Measurements from ENCODE around the gene CENPV. TPM values are rescaled to one million over a fixed set of nuclear protein-coding genes. Genes with fewer than 3 reads are reported as not detected.

CENPV gene
- total RNA-seq, 4 donors from 2014 or later: 27.0 to 156 (median 57.1) TPM

DNA sequence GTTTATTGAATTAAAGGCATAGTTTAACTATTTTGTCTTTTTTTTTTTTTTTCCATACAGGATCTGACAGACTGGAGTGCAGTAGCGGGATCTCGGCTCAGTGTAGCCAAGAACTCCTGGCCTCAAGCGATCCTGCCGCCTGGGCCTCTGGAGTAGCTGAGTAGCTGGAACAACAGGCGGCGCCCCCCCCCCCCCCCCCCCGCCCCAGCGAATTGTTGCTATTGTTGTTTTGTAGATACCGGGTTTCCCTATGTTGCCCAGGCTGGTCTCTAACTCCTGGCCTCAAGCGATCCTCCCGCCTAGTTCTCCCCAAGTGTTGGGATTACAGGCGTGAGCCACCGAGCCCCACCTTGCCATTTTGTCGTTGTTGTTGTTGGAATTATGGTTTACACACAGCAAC is 1.3 kb upstream of the CENPV start:
- intact Hi-C loops (cut with DNase I; ENCODE audit: low total_unique reads): no loop called here
- in situ Hi-C loops (cut with MboI; ENCODE audit: low pct_ligation_motif_present in 1 of 4, low pct_unique_long_range_greater_than_20kb in 1 of 4, low sequenced_read_pairs in 3 of 4): loop anchor here in 2 of 4 donors (25.0 kb wide), 1 partner anchor 158 kb away; no protein-coding TSS in a partner anchor
- 93 to 96% methylated on average over 3 to 14 of the region's 14 CpGs for WGBS, 2 donors (ENCODE audit: low coverage in 1 of 2)

GRCh38 chr17:16352667-16353316 is 477 bp downstream of the CENPV start:
- WGBS, 2 donors (ENCODE audit: low coverage in 1 of 2): 0% methylated on average over 39 of the region's 75 CpGs; no CpG with 5 or more reads in 1 of the 2 donors
- in situ Hi-C loops (cut with MboI; ENCODE audit: low pct_ligation_motif_present in 1 of 4, low pct_unique_long_range_greater_than_20kb in 1 of 4, low sequenced_read_pairs in 3 of 4): loop anchor here in 2 of 4 donors (25.0 kb wide), 1 partner anchor 160 kb away; no protein-coding TSS in a partner anchor
- peaks cover 11% of the 10 kb centered on the region for H3K27me3 ChIP-seq
- H3K4me1 ChIP-seq: peaks cover 0 to 18% (median 14%) of the 10 kb centered on the region in 4 donors
- intact Hi-C loops (cut with DNase I; ENCODE audit: low total_unique reads): no loop called here
- H3K4me3 ChIP-seq: peak overlapping the region; percentile 59 to 86 (median 74)
- H3K9me3 ChIP-seq: no peaks in the 10 kb centered on the region
- H3K36me3 ChIP-seq: no peaks in the 10 kb centered on the region
- H3K27ac ChIP-seq: peak overlapping the region; percentile 76 to 91 (median 86)
- DNase-seq: peak; percentile 56
- no peak for TF ChIP-seq EP300 (IDR thresholded peaks at IDR 0.05; ENCODE audit: low read depth)
- TF ChIP-seq POLR2A (IDR thresholded peaks at IDR 0.05): no peak
- TF ChIP-seq, protein P1, sequence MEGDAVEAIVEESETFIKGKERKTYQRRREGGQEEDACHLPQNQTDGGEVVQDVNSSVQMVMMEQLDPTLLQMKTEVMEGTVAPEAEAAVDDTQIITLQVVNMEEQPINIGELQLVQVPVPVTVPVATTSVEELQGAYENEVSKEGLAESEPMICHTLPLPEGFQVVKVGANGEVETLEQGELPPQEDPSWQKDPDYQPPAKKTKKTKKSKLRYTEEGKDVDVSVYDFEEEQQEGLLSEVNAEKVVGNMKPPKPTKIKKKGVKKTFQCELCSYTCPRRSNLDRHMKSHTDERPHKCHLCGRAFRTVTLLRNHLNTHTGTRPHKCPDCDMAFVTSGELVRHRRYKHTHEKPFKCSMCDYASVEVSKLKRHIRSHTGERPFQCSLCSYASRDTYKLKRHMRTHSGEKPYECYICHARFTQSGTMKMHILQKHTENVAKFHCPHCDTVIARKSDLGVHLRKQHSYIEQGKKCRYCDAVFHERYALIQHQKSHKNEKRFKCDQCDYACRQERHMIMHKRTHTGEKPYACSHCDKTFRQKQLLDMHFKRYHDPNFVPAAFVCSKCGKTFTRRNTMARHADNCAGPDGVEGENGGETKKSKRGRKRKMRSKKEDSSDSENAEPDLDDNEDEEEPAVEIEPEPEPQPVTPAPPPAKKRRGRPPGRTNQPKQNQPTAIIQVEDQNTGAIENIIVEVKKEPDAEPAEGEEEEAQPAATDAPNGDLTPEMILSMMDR (IDR thresholded peaks at IDR 0.05): no peak

More for the DNA sequence above, 1.3 kb upstream of the CENPV start:
- H3K27ac ChIP-seq: no peak overlapping the region
- peaks cover 0 to 18% (median 14%) of the 10 kb centered on the region in 4 donors for H3K4me1 ChIP-seq
- H3K4me3 ChIP-seq: no peak overlapping the region
- peaks cover 11% of the 10 kb centered on the region for H3K27me3 ChIP-seq
- no peaks in the 10 kb centered on the region for H3K36me3 ChIP-seq
- DNase-seq: no peak
- TF ChIP-seq POLR2AphosphoS5 (IDR thresholded peaks at IDR 0.05): no peak
- TF ChIP-seq EP300 (IDR thresholded peaks at IDR 0.05; ENCODE audit: low read depth): no peak
- H3K9me3 ChIP-seq: no peaks in the 10 kb centered on the region

GRCh38 chr17:16352303-16352666 is 984 bp downstream of the CENPV start:
- in situ Hi-C loops (cut with MboI; ENCODE audit: low pct_ligation_motif_present in 1 of 4, low pct_unique_long_range_greater_than_20kb in 1 of 4, low sequenced_read_pairs in 3 of 4): loop anchor here in 2 of 4 donors (25.0 kb wide), 1 partner anchor 160 kb away; no protein-coding TSS in a partner anchor
- Histone ChIP-seq H3K27me3 (peaks cover 11% of the 10 kb centered on the region), H3K4me3 (peak overlapping the region; percentile 59 to 86 (median 74)), H3K36me3 (no peaks in the 10 kb centered on the region), H3K4me1 (peaks cover 0 to 18% (median 14%) of the 10 kb centered on the region in 4 donors), H3K27ac (peak overlapping the region; percentile 76 to 91 (median 86)), H3K9me3 (no peaks in the 10 kb centered on the region)
- DNase-seq: peak; percentile 54
- WGBS, 2 donors (ENCODE audit: low coverage in 1 of 2): 1% methylated on average over 23 of the region's 25 CpGs; no CpG with 5 or more reads in 1 of the 2 donors
- intact Hi-C loops (cut with DNase I; ENCODE audit: low total_unique reads): no loop called here
- no peak for TF ChIP-seq POLR2AphosphoS5 (IDR thresholded peaks at IDR 0.05)
- peak; percentile 20 for TF ChIP-seq POLR2A (IDR thresholded peaks at IDR 0.05)

GRCh38 chr17:16351831-16352230 is 1.4 kb downstream of the CENPV start:
- peak overlapping the region; percentile 59 to 86 (median 74) for H3K4me3 ChIP-seq
- H3K36me3 ChIP-seq: no peaks in the 10 kb centered on the region
- H3K4me1 ChIP-seq: peaks cover 0 to 18% (median 14%) of the 10 kb centered on the region in 4 donors
- intact Hi-C loops (cut with DNase I; ENCODE audit: low total_unique reads): no loop called here
- H3K27me3 ChIP-seq: peaks cover 11% of the 10 kb centered on the region
- H3K27ac ChIP-seq: peak overlapping the region; percentile 76 to 91 (median 86)
- in situ Hi-C loops (cut with MboI; ENCODE audit: low pct_ligation_motif_present in 1 of 4, low pct_unique_long_range_greater_than_20kb in 1 of 4, low sequenced_read_pairs in 3 of 4): loop anchor here in 2 of 4 donors (25.0 kb wide), 1 partner anchor 160 kb away; no protein-coding TSS in a partner anchor
- TF ChIP-seq, protein P1 (IDR thresholded peaks at IDR 0.05): no peak
- TF ChIP-seq EP300 (IDR thresholded peaks at IDR 0.05; ENCODE audit: low read depth): no peak
- TF ChIP-seq POLR2A (IDR thresholded peaks at IDR 0.05): no peak
- no peak for TF ChIP-seq POLR2AphosphoS5 (IDR thresholded peaks at IDR 0.05)
- no peak for DNase-seq
- WGBS, 2 donors (ENCODE audit: low coverage in 1 of 2): 31 to 40% methylated on average over 9 to 10 of the region's 10 CpGs
- H3K9me3 ChIP-seq: no peaks in the 10 kb centered on the region

- no peak overlapping the region for H3K4me3 ChIP-seq
- peaks cover 11% of the 10 kb centered on the region for H3K27me3 ChIP-seq
- no peaks in the 10 kb centered on the region for H3K36me3 ChIP-seq
- DNase-seq: no peak
- H3K9me3 ChIP-seq: no peaks in the 10 kb centered on the region
- WGBS, 2 donors (ENCODE audit: low coverage in 1 of 2): 94 to 100% methylated on average over 3 to 5 of the region's 5 CpGs
- H3K4me1 ChIP-seq: peaks cover 0 to 18% (median 14%) of the 10 kb centered on the region in 4 donors
- intact Hi-C loops (cut with DNase I; ENCODE audit: low total_unique reads): no loop called here
- TF ChIP-seq POLR2A (IDR thresholded peaks at IDR 0.05): no peak
- in situ Hi-C loops (cut with MboI; ENCODE audit: low pct_ligation_motif_present in 1 of 4, low pct_unique_long_range_greater_than_20kb in 1 of 4, low sequenced_read_pairs in 3 of 4): no loop called here
- no peak overlapping the region for H3K27ac ChIP-seq
Observed at GRCh38 chr17:16349431-16349830, 3.8 kb downstream of the CENPV start.

Measured in transverse colon (tissue), 4 donors.